H54 (cell line): Measurements from ENCODE around the gene LDLRAD3.

Source experiments
- DNase-seq: peaks from one replicate; pipeline ENCODE4 v3.0.0; 2011; ENCODE audit warnings: low spot score, mixed read lengths; ENCODE audit not compliant: insufficient read length
- FAIRE-seq: peaks from 3 replicates; lab custom pipeline; 2011; peaks lifted over from hg19 to GRCh38; lab: Jason Lieb, UNC
- POLR2A ChIP-seq: IDR thresholded peaks from 2 replicates; pipeline ENCODE4 v1.6.1; 2011; ENCODE audit warnings: low read depth, mild to moderate bottlenecking, low read length

LDLRAD3 gene

DNA sequence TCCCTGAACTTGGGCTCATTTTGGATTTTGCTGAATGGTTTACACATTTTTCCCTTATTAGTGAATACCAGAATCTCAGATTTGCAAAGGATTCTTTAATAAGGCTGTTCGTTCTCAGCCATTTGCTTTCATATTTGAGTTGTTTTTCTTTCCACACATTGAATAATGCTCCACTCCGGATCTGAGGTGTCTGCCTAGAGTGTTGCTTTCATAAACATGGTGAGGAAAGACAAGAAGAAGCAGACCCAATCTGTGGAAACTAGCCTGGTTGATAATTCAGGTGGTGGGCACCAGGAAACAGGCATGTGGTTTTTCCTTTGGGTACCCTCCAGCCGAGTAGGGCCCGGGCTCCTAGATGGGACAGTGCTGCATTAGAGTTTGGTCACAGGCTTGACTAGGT is 35.0 kb downstream of the LDLRAD3 start:
- no peak for TF ChIP-seq POLR2A
- no peak for FAIRE-seq
- DNase-seq: no peak

DNA sequence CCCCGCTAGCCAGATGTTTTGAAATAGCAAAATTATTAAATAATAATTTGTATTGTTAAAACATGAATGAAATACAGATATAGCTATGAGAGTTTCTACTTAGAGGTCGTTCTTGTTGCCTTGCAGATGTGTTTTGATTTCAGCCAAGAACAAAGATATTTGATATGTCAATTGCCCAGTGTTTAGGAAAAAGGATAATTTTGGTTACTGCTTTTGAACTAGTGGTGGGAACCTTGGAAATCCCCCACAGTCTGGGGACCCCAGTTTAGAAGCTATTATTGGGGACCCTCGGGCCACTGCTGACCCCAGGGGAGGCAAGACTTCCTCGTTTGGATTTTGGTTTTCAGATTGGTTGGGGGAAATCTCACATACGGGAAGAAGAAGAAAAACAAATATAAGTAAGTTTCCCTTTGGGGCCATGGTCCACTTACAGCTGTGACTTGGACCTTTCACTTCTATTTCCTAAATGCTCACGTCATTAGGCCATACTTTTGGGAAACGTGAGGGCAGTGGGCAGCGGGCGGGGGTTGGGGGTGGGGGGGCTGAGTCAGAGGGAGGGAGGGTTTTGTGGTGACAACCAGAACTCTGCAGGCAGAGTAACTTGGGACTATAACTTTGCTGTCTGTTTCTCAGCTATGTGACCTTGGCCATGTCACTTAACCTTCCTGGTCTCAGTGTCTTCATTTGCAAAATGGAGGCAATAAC is 37.0 kb downstream of the LDLRAD3 start:
- no peak for DNase-seq
- TF ChIP-seq POLR2A: no peak
- no peak for FAIRE-seq

DNA sequence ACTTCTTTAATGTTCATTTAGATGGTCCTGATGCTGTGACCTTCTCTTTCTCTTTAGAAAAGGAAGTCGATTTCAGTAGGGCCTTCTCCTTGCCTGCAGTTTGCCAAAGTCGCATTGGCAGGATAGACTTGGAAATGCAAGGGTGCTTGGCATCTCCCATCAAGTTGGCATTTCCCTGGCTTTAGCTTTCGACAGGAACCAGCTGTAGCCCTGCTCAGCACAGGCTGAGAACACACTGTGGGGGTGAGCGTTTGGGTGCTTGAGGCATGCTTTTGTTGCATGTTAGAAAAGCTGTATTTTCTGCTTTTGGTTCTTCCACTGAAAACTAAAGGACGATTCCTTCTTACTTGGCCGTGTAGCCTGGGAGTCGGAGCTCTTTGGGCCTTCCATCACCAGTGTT is 37.7 kb downstream of the LDLRAD3 start:
- DNase-seq (no peak), FAIRE-seq (no peak)
- no peak for TF ChIP-seq POLR2A

DNA sequence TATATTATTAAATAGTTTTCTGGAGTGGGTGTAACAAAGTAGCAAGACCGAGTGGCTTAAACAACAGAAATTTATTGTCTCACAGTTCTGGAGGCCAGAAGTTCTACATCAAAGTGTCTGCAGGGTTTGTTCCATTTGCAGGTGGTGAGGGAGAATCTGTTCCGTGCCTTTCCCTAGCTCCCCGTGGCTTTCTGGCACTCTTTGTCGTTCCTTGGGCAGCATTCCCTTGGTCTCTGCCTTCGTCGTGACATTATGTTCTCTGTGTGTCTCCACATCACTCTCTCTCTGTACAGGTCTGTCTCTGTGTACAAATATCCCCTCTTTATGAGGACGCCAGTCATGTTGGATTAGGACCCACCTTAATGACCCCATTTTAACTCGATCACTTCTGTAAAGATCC is 38.2 kb downstream of the LDLRAD3 start:
- FAIRE-seq (no peak), DNase-seq (no peak)
- no peak for TF ChIP-seq POLR2A

DNA sequence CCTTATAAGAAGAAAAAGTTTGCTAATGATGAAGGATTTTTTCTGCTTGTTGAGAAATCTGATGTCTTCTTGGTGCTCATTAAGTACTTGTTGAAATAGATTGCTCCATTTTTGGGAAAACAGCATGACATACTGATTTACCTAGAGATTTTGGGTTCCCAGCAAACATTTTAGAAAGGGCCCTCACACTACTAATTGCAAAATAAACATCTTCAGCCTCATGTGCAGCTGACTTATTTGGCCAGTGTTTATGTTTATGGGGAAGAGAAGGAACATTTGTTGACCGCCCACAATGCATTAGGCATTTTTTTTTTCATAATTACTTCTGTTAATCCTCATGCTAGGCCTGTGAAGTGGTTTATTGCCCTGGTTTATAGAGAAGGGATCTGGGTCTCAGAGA is 40.1 kb downstream of the LDLRAD3 start:
- FAIRE-seq (no peak), DNase-seq (no peak)
- no peak for TF ChIP-seq POLR2A

DNA sequence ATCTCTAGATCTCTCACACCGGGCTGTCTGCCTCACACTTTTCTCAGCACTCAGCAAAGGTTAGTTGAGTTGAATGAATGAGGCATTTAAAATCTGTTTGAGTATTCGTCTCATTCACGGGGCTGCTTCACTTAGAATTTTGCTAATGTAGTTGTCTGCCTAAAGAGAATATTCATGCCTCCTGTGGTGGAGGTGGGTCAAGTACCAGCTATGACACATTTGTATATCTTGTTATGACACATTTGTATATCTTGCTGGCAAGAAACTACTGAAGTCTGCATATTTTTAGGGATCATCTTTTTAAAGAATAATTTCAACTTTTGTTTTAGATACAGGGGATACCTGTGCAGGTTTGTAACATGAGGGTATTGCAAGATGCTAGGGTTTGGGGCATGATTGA is 43.1 kb downstream of the LDLRAD3 start:
- TF ChIP-seq POLR2A: no peak
- DNase-seq: peak; percentile 16
- FAIRE-seq: no peak

DNA sequence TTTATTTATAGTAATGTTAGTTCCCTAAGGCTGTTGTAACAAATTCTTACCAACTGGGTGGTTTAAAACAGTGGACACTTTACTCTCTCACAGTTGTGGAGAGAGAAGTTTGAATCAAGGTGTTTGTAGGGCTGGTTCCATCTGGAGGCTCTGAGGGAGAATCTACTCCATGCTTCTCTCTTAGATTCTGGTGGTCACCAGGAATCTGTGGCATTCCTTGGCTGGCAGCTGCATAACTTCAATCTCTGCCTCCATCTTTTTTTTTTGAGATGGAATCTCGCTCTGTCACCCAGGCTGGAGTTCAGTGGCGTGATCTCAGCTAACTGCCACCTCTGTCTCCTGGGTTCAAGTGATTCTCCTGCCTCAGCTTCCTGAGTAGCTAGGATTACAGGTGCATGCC is 46.3 kb downstream of the LDLRAD3 start:
- DNase-seq: no peak
- FAIRE-seq: no peak
- TF ChIP-seq POLR2A: no peak

DNA sequence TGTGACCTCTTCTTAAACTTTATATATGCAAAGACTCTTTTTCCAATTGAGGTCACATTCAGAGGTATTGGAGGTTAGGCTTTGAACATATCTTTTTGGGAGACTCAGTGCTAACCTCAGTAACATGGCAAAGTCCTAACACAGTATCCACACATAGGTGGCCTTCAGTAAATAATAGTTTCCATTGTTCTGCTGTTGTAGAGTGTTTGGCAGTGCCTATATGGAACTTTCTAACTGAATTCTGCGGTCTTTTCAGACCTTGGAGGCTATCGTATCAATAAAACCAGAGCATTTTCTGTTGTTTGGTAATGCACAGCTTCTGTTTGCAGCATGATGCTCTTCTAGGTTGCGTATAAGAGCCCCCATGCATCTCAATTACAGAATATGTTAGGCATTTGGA is 47.0 kb downstream of the LDLRAD3 start:
- FAIRE-seq: no peak
- DNase-seq: no peak
- no peak for TF ChIP-seq POLR2A

DNA sequence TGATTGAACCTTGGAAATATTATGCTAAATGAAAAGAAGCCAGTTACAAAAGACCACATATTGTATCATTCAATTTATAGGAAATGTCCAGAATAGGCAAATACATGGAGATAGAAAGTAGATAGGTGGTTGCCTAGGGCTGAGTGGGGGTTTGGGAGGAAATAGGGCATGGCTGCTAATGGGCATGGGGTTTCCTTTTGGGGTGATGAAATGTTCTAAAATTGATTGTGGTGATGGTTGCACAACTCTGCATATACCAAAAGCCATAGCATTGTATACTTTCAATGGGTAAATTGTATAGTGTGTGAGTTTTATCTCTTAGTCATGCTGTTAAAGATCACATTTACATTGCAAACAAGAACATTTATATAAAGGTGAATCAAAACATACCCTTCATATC is 48.7 kb downstream of the LDLRAD3 start:
- TF ChIP-seq POLR2A: no peak
- FAIRE-seq (no peak), DNase-seq (no peak)

DNA sequence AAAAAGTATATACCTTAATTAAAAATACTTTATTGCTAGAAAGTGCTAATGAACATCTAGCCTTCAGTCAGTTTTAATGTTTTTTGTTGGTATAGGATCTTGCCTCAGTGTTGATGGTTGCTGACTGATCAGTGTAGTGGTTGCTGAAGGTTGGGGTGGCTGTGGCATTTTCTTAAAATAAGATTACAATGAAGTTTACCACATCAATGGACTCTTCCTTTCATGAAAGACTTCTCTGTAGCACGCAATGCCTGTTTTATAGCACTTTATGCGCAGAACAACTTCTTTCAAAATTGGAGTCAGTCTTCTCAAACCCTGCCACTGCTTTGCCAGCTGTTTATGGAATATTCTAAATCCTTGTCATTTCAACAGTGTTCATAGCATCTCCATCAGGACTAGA is 50.6 kb downstream of the LDLRAD3 start:
- DNase-seq (no peak), FAIRE-seq (no peak)
- TF ChIP-seq POLR2A: no peak

DNA sequence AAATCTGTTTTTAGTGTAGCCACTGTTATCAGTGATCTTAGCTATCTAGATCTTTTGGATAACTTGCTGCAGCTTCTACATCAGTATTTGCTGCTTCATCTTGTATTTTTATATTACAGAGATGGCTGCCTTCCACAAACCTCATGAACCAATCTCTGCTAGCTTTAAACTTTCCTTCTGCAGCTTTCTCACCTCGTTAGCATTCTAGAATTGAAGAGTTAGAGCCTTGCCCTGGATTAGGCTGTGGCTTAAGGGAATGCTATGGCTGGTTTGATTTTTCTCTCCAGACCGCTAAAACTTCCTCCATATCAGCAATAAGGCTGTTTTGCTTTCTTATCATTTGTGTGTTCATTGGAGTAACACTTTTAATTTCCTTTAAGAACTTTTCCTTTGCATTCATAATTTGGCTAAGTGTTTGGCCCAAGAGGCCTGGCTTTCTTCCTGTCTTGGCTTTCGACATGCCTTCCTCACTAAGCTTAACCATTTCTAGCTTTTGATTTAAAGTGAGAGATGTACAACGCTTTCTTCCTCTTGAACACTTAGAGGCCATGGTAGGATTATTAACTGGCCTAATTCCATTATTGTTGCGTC is 51.9 kb downstream of the LDLRAD3 start:
- FAIRE-seq: no peak
- TF ChIP-seq POLR2A: no peak

DNA sequence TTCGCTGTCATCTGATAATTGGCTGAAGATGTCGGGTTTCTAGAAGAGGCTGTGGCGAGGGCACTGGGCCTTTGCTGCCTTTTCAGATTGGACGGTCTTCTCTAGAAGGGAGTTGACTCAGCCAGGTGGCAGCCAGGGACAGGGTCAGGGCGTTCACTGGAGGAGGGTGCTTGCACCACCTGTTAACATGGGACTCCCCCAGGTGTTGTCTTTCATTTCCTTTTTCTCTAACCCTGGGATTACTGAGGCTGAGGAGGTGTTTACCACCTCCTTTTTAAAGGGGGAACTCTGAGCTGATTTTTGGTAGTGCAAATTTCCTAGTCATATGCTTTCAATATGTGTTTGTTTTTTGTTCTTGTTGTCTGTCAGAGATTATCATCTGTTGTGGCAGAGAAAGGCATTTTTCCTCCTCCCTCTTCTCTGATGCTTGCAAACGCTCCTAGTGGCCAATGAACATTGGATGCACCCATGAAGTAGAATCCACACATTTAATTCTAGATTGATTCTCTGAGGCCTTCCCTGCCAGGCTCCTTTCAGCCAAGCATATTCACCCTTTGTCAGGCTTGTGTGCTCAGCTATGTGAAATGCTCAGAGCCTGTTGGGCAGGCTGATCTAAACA is 54.1 kb downstream of the LDLRAD3 start:
- TF ChIP-seq POLR2A: no peak
- FAIRE-seq: no peak
- no peak for DNase-seq

More for the DNA sequence above, 51.9 kb downstream of the LDLRAD3 start:
- no peak for DNase-seq

DNA sequence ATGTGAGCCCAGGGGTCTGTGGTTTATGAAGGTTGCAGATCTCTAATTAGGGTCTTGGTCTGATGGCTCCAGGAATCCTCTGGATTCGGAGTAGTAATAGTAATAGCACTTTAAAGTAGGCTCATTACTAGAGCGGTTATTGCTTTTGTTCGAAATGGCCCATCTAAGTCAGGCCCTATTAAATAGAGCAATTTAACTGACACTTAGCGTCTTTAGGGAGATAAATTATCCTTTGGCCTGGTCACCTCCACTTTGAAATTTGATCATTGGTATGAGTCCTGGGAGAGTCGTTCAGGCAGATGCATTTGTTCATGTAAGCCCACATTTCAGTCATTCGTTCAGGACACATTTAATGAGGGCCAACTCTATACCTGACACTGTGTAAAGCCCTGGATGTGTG is 54.8 kb downstream of the LDLRAD3 start:
- TF ChIP-seq POLR2A: no peak
- no peak for DNase-seq
- FAIRE-seq: no peak

DNA sequence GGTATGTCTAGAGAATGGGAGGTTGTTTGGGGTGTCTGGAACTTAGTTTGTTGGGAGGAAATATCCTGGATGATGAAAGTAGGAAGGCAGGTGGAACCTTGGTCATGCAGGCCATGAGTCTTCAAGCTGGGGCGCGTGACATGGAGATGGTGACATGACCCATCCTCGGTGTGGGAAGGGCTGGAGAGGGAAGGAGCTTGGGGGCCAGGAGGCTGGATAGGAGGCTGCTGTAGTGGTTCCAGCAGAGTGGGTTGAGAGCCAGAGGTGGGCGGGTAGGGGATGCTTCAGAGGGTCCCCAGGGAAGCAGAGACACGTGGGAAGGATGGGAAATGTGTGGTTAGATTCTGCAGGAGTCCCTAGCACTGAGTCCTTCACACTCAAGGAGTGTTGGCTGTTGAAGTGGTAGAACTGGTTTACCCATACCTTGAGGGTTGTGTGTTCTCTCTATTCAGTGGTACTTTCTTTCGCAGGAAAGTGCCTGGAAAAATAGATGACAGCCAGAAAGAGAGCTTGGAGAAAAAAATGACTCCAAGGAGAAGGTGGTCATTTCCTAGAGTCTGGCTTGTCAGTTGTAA is 56.8 kb downstream of the LDLRAD3 start:
- DNase-seq (no peak), FAIRE-seq (no peak)
- TF ChIP-seq POLR2A: no peak
